ENCODE data around the gene CYP4F11. TPM values are rescaled to one million over a fixed set of nuclear protein-coding genes. Genes with fewer than 3 reads are reported as not detected.

Gene CYP4F11
- total RNA-seq, 1 donor = not detected

- H3K4me3 ChIP-seq (ENCODE audit: low read depth, low read length) = no peak overlapping the region
- no peak for DNase-seq (ENCODE audit: low read depth)
- no peak for TF ChIP-seq CTCF (IDR thresholded peaks at IDR 0.05; ENCODE audit: insufficient read depth, low read depth, low read length)
These were observed 69.5 kb downstream of the CYP4F11 start for GRCh38 chr19:15864824-15865223.

- no peak for TF ChIP-seq CTCF (IDR thresholded peaks at IDR 0.05; ENCODE audit: insufficient read depth, low read depth, low read length)
- DNase-seq (ENCODE audit: low read depth) = no peak
- no peak overlapping the region for H3K4me3 ChIP-seq (ENCODE audit: low read depth, low read length)
These were observed 71.1 kb downstream of the CYP4F11 start for GRCh38 chr19:15863272-15863671.

GRCh38 chr19:15862444-15862843 lies 71.9 kb downstream of the CYP4F11 start:
- TF ChIP-seq CTCF (IDR thresholded peaks at IDR 0.05; ENCODE audit: insufficient read depth, low read depth, low read length) = no peak
- DNase-seq (ENCODE audit: low read depth) = no peak
- H3K4me3 ChIP-seq (ENCODE audit: low read depth, low read length) = no peak overlapping the region

Small RNA genes within 50 kb of the gene (small RNA-seq; reads per million reads assigned to genes)
- not detected for gene CYP4F36P

Other genes starting within 250 kb of the CYP4F11 start
- not detected in 2 replicates for gene OR10H2, start 206.5 kb downstream of the CYP4F11 start, total RNA-seq
- not detected in 2 replicates for gene OR10H3, start 196.5 kb downstream of the CYP4F11 start, total RNA-seq
- gene OR10H5, start 146.9 kb downstream of the CYP4F11 start, total RNA-seq = under 0.01 TPM in 1 of 2 replicates, not detected in the other
- gene OR10H1, start 118.9 kb downstream of the CYP4F11 start, total RNA-seq = not detected in 2 replicates
- gene CYP4F2, start 36.5 kb downstream of the CYP4F11 start, total RNA-seq = not detected in 2 replicates
- not detected in 2 replicates for gene OR10H4, start 14.5 kb upstream of the CYP4F11 start, total RNA-seq
- 1,325 and 1,470 TPM in 2 replicates for gene TPM4, start 142.0 kb upstream of the CYP4F11 start, total RNA-seq
- gene RAB8A, start 177.4 kb upstream of the CYP4F11 start, total RNA-seq = 72.5 and 92.0 TPM in 2 replicates
- not detected in 2 replicates for gene HSH2D, start 209.2 kb upstream of the CYP4F11 start, total RNA-seq
- not detected in 2 replicates for gene CIB3, start 239.0 kb upstream of the CYP4F11 start, total RNA-seq

Data from fibroblast of villous mesenchyme (primary cell).